HepG2 (cell line): ENCODE results near the gene ALKBH2. TPM values are rescaled to one million over a fixed set of nuclear protein-coding genes. Genes with fewer than 3 reads are reported as not detected.

Source experiments
- AGO1 ChIP-seq: fragments of 200-400 bp; formaldehyde crosslinking; IDR thresholded peaks from 2 replicates; pipeline ENCODE4 v1.6.1; 2017; ENCODE audit warnings: mild to moderate bottlenecking, low read depth, low read length, moderate library complexity; ENCODE audit not compliant: poor library complexity, severe bottlenecking
- CREM ChIP-seq, 2 experiments: sonication (generic) in 1 of 2; formaldehyde crosslinking in 1 of 2; IDR thresholded peaks; 2 replicates each; pipeline versions ENCODE4 v1.4.0 to v1.6.1; 2016 to 2020; ENCODE audit warnings: antibody characterized with exemption in 1 of 2, mild to moderate bottlenecking in 1 of 2, missing genetic modification reagents in 1 of 2
- GMEB1 ChIP-seq: sonication (generic); formaldehyde crosslinking; IDR thresholded peaks from 2 replicates; pipeline ENCODE4 v1.5.1; 2020; ENCODE audit warnings: missing genetic modification reagents, mild to moderate bottlenecking, borderline replicate concordance
- HOXA7 ChIP-seq: sonication (generic); formaldehyde crosslinking; IDR thresholded peaks from 2 replicates; pipeline ENCODE4 v1.8.1; 2022; ENCODE audit warnings: mild to moderate bottlenecking, missing genetic modification reagents, moderate library complexity
- IRX3 ChIP-seq: sonication (generic); formaldehyde crosslinking; IDR thresholded peaks from 2 replicates; pipeline ENCODE4 v1.8.1; 2023; ENCODE audit warnings: mild to moderate bottlenecking, low read depth, missing genetic modification reagents, borderline replicate concordance
- KMT2B ChIP-seq: IDR thresholded peaks from 2 replicates; pipeline ENCODE4 v1.6.1; 2016; ENCODE audit warnings: missing genetic modification reagents, missing compliant biosample characterization
- MNT ChIP-seq: fragments of 450-650 bp; IDR thresholded peaks from 2 replicates; pipeline ENCODE4 v1.6.1; 2016
- PAWR ChIP-seq: sonication (generic); formaldehyde crosslinking; IDR thresholded peaks from 2 replicates; pipeline ENCODE4 v1.4.0; 2020; ENCODE audit warnings: missing genetic modification reagents, mild to moderate bottlenecking, borderline replicate concordance
- PCBP1 ChIP-seq: fragments of 200-400 bp; formaldehyde crosslinking; IDR thresholded peaks from 2 replicates; pipeline ENCODE4 v1.6.1; 2017; ENCODE audit warnings: mild to moderate bottlenecking, low read depth, low read length, borderline replicate concordance
- PITX1 ChIP-seq: sonication (generic); formaldehyde crosslinking; IDR thresholded peaks from 2 replicates; pipeline ENCODE4 v1.5.1; 2020; ENCODE audit warnings: mild to moderate bottlenecking, missing genetic modification reagents
- SOX5 ChIP-seq: IDR thresholded peaks from 2 replicates; pipeline ENCODE4 v1.6.1; 2016; ENCODE audit warnings: borderline replicate concordance
- U2AF1 ChIP-seq: fragments of 200-400 bp; formaldehyde crosslinking; optimal IDR thresholded peaks from 2 replicates; pipeline ENCODE3; 2017; ENCODE audit warnings: mild to moderate bottlenecking, low read depth, low read length
- ZNF800 ChIP-seq: sonication (generic); formaldehyde crosslinking; IDR thresholded peaks from 2 replicates; pipeline ENCODE4 v1.4.0; 2020; ENCODE audit warnings: missing genetic modification reagents
- ZSCAN25 ChIP-seq: sonication (generic); formaldehyde crosslinking; IDR thresholded peaks from 2 replicates; pipeline ENCODE4 v1.8.0; 2022; ENCODE audit warnings: mild to moderate bottlenecking, missing genetic modification reagents
- ZSCAN9 ChIP-seq: IDR thresholded peaks from 2 replicates; pipeline ENCODE4 v1.6.1; 2016; ENCODE audit warnings: borderline replicate concordance
- polyA plus RNA-seq, 8 experiments: library from polyadenylated mRNA; depleted of rRNA in 3 of 8; stranded (reverse) in 7 of 8; unstranded in 1 of 8; fragments of >200 nt; fragmentation: Illumina TruSeq in 4 of 8; extraction: Trizol in 4 of 8; gene quantifications; 2 replicates each; pipeline versions ENCODE4 v1.2.1 to v1.2.3, GENCODE V29; 2011 to 2016; ENCODE audit warnings: low read depth in 4 of 8, missing spikeins in 1 of 8, mixed read lengths in 1 of 8; ENCODE audit not compliant: insufficient read depth in 1 of 8
- total RNA-seq, 5 experiments: library from RNA; depleted of rRNA; stranded (reverse); fragments of >200 nt; fragmentation: Illumina TruSeq; extraction: Trizol; gene quantifications; 2 replicates each; pipeline ENCODE4 v1.2.3, GENCODE V29; 2016; ENCODE audit warnings: low read depth in 1 of 5

Gene ALKBH2
- total and polyA plus RNA-seq, 2 of the 13 experiments (the other 11 are each of a cell fraction or from before 2014, with no cell fraction given) = 21.0 to 40.5 TPM

GRCh38 chr12:109110988-109111495, 17.8 kb upstream of the ALKBH2 start (continued):
- TF ChIP-seq U2AF1 = no peak
- no peak for TF ChIP-seq ZNF800 (CRISPR knock-in tag)
- no peak for TF ChIP-seq ZSCAN25 (CRISPR knock-in tag)
- peak; percentile 57 for TF ChIP-seq CREM (IDR thresholded peaks at IDR 0.05)
- TF ChIP-seq CREM (CRISPR knock-in tag; IDR thresholded peaks at IDR 0.05) = no peak
- peak; percentile 69; the same call in 1 of the 2 replicates for TF ChIP-seq ZSCAN9 (CRISPR knock-in tag)
- TF ChIP-seq IRX3 (CRISPR knock-in tag) = no peak
- no peak for TF ChIP-seq HOXA7 (CRISPR knock-in tag)
- TF ChIP-seq AGO1 = peak; percentile 51
- TF ChIP-seq PAWR = no peak
- TF ChIP-seq PCBP1 = no peak
- no peak for TF ChIP-seq MNT
- peak; percentile 57; the same call in 1 of the 2 replicates for TF ChIP-seq KMT2B
- TF ChIP-seq SOX5 (CRISPR knock-in tag) = peak; percentile 42; the same call in 1 of the 2 replicates
- peak; percentile 40; the same call in 1 of the 2 replicates for TF ChIP-seq GMEB1 (CRISPR knock-in tag)
- peak; percentile 16; the same call in 1 of the 2 replicates for TF ChIP-seq PITX1
